Endothelial cell of umbilical vein (primary cell): ENCODE data around the gene ADPGK.

Source experiments
- CTCF ChIP-seq, 2 donors: IDR thresholded peaks; 1 replicate in 1 of 2; 2 replicates in 1 of 2; pipeline ENCODE4 v1.5.1; 2011; ENCODE audit warnings: low read length in 2 of 2, mild to moderate bottlenecking in 2 of 2, moderate library complexity in 2 of 2, control low read depth in 1 of 2, inconsistent platforms in 1 of 2, low read depth in 1 of 2; ENCODE audit not compliant: insufficient read depth in 1 of 2; ENCODE audit errors: extremely low read depth in 1 of 2
- MAX ChIP-seq: IDR thresholded peaks from 2 replicates; pipeline ENCODE4 v1.6.1; 2011; ENCODE audit not compliant: insufficient read depth, insufficient read length
- POLR2AphosphoS5 ChIP-seq: IDR thresholded peaks from 2 replicates; pipeline ENCODE4 v1.6.1; 2012; ENCODE audit warnings: low read depth, mild to moderate bottlenecking, control low read depth, low read length, moderate library complexity; ENCODE audit not compliant: insufficient read depth

- no peak for TF ChIP-seq POLR2AphosphoS5
- TF ChIP-seq CTCF (IDR thresholded peaks at IDR 0.05; ENCODE audit: extremely low read depth in 1 of 2, insufficient read depth in 1 of 2, low read depth in 1 of 2, low read length in 2 of 2) = no peak
- TF ChIP-seq MAX = no peak
Measured at GRCh38 chr15:72813345-72814004, 29.9 kb upstream of the ADPGK start.
